Small intestine (tissue), 16 donors: ENCODE results near the gene STK31. TPM values are rescaled to one million over a fixed set of nuclear protein-coding genes. Genes with fewer than 3 reads are reported as not detected.

Experiments
- DNase-seq, 2 donors: peaks; one replicate each; pipeline versions ENCODE4 v3.0.0 to v3.0.0-alpha.2; 2013
- FAIRE-seq: peaks from 2 replicates; lab custom pipeline; 2012; peaks lifted over from hg19 to GRCh38; lab: Jason Lieb, UNC
- H3K27ac ChIP-seq, 3 donors: one replicate each; pipeline ENCODE4 v1.5.1; 2013; ENCODE audit warnings: low read length in 2 of 3, mild to moderate bottlenecking in 2 of 3, control low read depth in 1 of 3, inconsistent platforms in 1 of 3, low read depth in 1 of 3, moderate library complexity in 1 of 3
- H3K27me3 ChIP-seq, 3 donors: one replicate each; pipeline ENCODE4 v1.6.1; 2013; ENCODE audit warnings: low read length in 3 of 3, inconsistent platforms in 1 of 3; ENCODE audit not compliant: control insufficient read depth in 3 of 3, insufficient read depth in 3 of 3
- H3K36me3 ChIP-seq, 3 donors: one replicate each; pipeline ENCODE4 v1.6.1; 2013; ENCODE audit warnings: low read length in 3 of 3, inconsistent platforms in 1 of 3, low read depth in 1 of 3, mild to moderate bottlenecking in 1 of 3, moderate library complexity in 1 of 3; ENCODE audit not compliant: control insufficient read depth in 3 of 3, insufficient read depth in 2 of 3
- H3K4me1 ChIP-seq, 3 donors: one replicate each; pipeline ENCODE4 v1.6.1; 2013; ENCODE audit warnings: low read length in 2 of 3, inconsistent platforms in 1 of 3, low read depth in 1 of 3, mild to moderate bottlenecking in 1 of 3, moderate library complexity in 1 of 3; ENCODE audit not compliant: control insufficient read depth in 3 of 3, insufficient read depth in 2 of 3
- H3K4me3 ChIP-seq, 3 donors: one replicate each; pipeline ENCODE4 v1.5.1; 2013; ENCODE audit warnings: low read length in 3 of 3, control low read depth in 1 of 3, inconsistent platforms in 1 of 3, low read depth in 1 of 3, mild to moderate bottlenecking in 1 of 3, moderate library complexity in 1 of 3
- H3K9me3 ChIP-seq, 2 donors: one replicate each; pipeline ENCODE4 v1.6.1; 2013; ENCODE audit warnings: low read depth in 1 of 2, low read length in 1 of 2; ENCODE audit not compliant: control insufficient read depth in 2 of 2, insufficient read depth in 1 of 2
- WGBS, 3 donors: extraction: QIAGEN DNeasy Blood & Tissue Kit; methylation state at CpG; one replicate each; pipeline ENCODE4 v1.1.7; 2013; 5-methylcytosine and 5-hydroxymethylcytosine counted together
- long read RNA-seq, 10 donors: transcript quantifications; one replicate each; lab custom pipeline, GENCODE V29; 2026
- polyA plus RNA-seq, 4 donors: library from polyadenylated mRNA; stranded (reverse) in 3 of 4; unstranded in 1 of 4; fragments of 200-250 nt in 3 of 4; fragments of 120-200 nt in 1 of 4; gene quantifications; one replicate each; pipeline versions ENCODE4 v1.2.1 to v1.2.3, GENCODE V29; 2013
- donor health status: healthy with polysubstance abuse.
- donor health status: control.
- donor health status: control.
- donor health status: Bipolar disorder and iron deficiency.
- donor health status: healthy.

The STK31 gene, protein sequence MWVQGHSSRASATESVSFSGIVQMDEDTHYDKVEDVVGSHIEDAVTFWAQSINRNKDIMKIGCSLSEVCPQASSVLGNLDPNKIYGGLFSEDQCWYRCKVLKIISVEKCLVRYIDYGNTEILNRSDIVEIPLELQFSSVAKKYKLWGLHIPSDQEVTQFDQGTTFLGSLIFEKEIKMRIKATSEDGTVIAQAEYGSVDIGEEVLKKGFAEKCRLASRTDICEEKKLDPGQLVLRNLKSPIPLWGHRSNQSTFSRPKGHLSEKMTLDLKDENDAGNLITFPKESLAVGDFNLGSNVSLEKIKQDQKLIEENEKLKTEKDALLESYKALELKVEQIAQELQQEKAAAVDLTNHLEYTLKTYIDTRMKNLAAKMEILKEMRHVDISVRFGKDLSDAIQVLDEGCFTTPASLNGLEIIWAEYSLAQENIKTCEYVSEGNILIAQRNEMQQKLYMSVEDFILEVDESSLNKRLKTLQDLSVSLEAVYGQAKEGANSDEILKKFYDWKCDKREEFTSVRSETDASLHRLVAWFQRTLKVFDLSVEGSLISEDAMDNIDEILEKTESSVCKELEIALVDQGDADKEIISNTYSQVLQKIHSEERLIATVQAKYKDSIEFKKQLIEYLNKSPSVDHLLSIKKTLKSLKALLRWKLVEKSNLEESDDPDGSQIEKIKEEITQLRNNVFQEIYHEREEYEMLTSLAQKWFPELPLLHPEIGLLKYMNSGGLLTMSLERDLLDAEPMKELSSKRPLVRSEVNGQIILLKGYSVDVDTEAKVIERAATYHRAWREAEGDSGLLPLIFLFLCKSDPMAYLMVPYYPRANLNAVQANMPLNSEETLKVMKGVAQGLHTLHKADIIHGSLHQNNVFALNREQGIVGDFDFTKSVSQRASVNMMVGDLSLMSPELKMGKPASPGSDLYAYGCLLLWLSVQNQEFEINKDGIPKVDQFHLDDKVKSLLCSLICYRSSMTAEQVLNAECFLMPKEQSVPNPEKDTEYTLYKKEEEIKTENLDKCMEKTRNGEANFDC
- 1 to 10 TPM in 1 of 4 donors, under 1 TPM in 3; 0.24 to 1.4 (median 0.43) TPM for polyA plus RNA-seq
- long read RNA-seq, donor 1: 0 reads
- long read RNA-seq, donor 2: 0 reads
- long read RNA-seq, donor 3: 0 reads
- long read RNA-seq, donor 4: 0 reads
- long read RNA-seq, donor 5: 0 reads
- long read RNA-seq, donor 6: 0 reads
- long read RNA-seq, donor 7: 0 reads
- long read RNA-seq, donor 8: 0 reads
- long read RNA-seq, donor 9: 0 reads
- long read RNA-seq, donor 10: 0 reads

DNA sequence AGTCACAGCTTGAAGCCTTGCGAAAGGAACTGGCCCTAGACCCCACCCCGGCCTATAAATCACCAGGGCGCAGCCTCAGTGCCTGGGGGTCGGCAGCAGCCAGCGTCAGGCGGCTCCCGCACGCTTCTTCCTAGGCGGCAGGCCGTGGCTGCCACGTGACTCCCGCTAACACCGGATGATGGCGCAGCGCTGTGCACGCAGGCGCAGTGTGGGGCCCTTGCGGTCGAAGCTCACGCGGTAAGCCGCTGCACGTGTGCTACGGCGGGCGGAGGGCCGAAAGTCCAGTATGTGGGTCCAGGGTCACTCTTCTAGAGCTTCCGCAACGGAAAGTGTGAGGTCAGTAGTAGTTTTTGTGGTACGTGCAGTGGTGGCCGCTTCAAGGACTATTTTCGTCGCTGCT lies at the start of gene STK31:
Gene STK31 (plus strand): TSS at position 220 of the 400 bp plus-strand sequence. CDS start 67 bp downstream, at position 287.
- 85 to 90% (median 88%) methylated on average over 33 of the region's 33 CpGs for WGBS, 3 donors

DNA sequence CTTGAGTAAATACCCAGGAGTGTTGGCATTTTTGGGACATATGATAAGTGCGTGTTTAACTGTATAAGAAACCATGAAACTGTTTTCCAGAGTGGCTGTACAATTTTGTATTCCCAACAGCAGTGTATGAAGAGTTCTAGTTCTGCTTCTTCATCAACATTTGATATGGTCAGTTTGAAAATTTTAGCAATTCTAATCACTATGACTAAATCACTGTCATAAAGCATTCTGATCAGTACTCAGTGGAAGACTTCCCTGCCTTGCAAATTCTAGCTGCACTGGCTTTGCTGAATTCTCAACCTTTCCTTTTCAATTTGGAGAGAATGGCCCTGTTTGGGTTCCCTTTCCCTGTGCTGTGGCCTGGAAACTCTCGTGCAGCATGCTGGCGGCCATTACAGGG lies 48.6 kb upstream of the STK31 start:
- Histone ChIP-seq H3K4me1 (no peaks in the 10 kb centered on the region), H3K4me3 (no peak overlapping the region), H3K9me3 (peaks cover 0 to 19% of the 10 kb centered on the region in 2 donors), H3K27me3 (no peaks in the 10 kb centered on the region), H3K27ac (no peak overlapping the region), H3K36me3 (no peaks in the 10 kb centered on the region)
- DNase-seq (no peak), FAIRE-seq (no peak)
- WGBS, 3 donors: 81 to 95% (median 89%) methylated on average over 3 of the region's 3 CpGs

More for the DNA sequence above, at the start of gene STK31:
- Histone ChIP-seq H3K9me3 (peaks cover 0 to 23% of the 10 kb centered on the region in 2 donors), H3K36me3 (peaks cover under 1 to 4% (median 2%) of the 10 kb centered on the region in 3 donors), H3K27me3 (no peaks in the 10 kb centered on the region), H3K4me1 (peaks cover 2 to 8% (median 3%) of the 10 kb centered on the region in 3 donors), H3K4me3 (no peak within 1 kb of the TSS), H3K27ac (peak within 1 kb of the TSS in 1 of 3 donors; percentile 78)
- DNase-seq: no peak
- FAIRE-seq: no peak

DNA sequence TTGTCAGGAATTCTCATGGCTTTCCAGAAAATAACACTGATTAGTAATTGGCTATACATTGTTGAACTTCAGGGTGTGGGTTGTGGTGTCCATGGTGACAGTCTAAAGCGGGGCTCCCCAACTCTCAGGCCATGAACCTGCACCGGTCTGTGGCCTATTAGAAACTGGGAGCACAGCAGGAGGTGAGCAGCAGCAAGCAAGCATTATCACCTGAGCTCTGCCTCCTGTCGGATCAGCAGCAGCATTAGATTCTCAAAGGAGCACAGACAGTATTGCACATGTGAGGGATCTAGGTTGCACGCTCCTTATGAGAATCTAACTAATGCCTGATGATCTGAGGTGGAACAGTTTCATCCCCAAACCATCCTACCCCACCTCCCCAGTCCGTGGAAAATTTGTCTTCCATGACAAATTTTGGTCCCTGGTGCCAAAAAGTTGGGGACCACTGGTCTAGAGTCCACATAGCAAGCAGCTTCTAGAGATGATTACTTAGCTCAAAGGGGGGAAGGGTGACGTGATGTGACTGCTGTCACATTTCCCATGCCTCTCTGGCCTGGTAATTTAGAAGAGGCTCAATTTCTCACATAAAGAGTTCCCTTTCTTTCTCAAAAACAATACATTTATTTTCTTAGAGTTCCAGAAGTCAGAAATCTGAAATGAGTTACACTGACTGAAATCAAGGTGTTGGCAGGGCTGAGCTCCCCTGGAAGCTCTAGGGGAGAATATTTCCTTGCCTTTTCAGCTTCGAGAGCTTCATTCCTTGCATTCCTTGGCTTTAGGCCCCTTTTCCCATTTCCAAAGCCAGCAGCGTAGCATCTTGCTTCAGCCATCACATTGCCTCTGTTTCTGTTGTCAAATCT lies 47.7 kb upstream of the STK31 start:
- H3K27ac ChIP-seq: no peak overlapping the region
- H3K9me3 ChIP-seq: peaks cover 0 to 13% of the 10 kb centered on the region in 2 donors
- no peak overlapping the region for H3K4me3 ChIP-seq
- no peaks in the 10 kb centered on the region for H3K27me3 ChIP-seq
- 83 to 91% (median 87%) methylated on average over 8 of the region's 8 CpGs for WGBS, 3 donors
- H3K4me1 ChIP-seq: no peaks in the 10 kb centered on the region
- FAIRE-seq (no peak), DNase-seq (no peak)
- H3K36me3 ChIP-seq: no peaks in the 10 kb centered on the region

DNA sequence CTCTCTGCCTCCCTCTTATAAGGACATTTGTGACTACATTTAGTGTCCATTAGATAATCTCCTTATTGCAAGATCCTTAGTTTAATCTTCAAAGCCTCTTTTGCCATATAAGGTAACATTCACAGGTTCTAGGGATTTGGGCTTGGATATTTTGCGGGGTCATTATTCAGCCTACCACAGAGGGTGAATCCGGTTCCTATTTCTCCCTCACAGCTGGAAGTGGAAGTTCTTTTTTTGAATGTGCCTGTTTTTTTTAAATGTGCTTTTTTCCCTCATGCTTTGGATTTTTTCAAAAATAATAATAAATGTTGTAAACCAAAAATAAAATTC lies 47.1 kb upstream of the STK31 start:
- DNase-seq: no peak
- no peak for FAIRE-seq
- Histone ChIP-seq H3K27ac (no peak overlapping the region), H3K4me3 (no peak overlapping the region), H3K9me3 (peaks cover 0 to 9% of the 10 kb centered on the region in 2 donors), H3K27me3 (no peaks in the 10 kb centered on the region), H3K36me3 (no peaks in the 10 kb centered on the region), H3K4me1 (no peaks in the 10 kb centered on the region)
- WGBS, 3 donors: 91 to 100% (median 92%) methylated on average over 2 of the region's 2 CpGs

DNA sequence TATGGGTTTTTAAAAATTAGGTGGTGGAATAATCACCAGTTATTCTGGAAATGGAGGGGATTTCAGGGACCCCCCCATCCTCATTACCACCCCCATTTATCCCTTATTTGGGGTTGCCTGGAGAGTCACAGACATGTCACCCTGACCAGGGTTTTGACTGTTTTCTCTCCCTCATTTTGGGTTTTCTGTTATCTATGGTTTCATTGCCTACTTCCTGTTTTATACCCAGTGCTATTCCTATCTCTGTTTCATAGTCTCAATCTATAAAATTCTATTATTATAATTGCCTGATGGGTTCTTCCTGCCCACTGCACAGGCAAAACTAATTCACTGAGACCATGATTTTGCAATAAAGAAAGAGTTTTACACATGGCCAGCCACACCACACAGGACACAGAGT lies 45.9 kb upstream of the STK31 start:
- H3K9me3 ChIP-seq: peaks cover 0 to under 1% of the 10 kb centered on the region in 2 donors
- H3K27me3 ChIP-seq: no peaks in the 10 kb centered on the region
- no peaks in the 10 kb centered on the region for H3K4me1 ChIP-seq
- FAIRE-seq: no peak
- H3K4me3 ChIP-seq: no peak overlapping the region
- no peak for DNase-seq
- H3K36me3 ChIP-seq: no peaks in the 10 kb centered on the region
- H3K27ac ChIP-seq: no peak overlapping the region

DNA sequence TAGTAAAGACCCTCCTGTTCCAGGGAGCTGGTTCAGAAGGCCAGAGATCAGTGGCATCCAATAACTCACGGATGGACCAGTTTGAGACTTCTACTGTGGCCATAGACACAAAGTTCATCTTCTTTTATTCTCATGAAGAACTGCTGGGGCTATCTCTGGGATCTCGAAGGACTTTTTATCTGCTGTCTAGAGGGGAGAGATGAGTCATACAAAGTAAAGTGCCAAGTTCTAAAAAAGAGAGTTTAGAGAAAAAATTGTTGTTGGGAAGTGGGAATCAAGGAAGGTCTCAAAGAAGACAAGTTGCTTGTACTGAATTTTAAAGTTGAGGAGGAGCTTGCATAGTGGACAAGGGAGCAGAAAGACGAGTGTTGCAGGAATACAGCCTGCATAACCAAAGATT lies 38.0 kb upstream of the STK31 start:
- FAIRE-seq (no peak), DNase-seq (no peak)
- WGBS, 3 donors: 78 to 87% (median 84%) methylated on average over 3 of the region's 3 CpGs
- no peaks in the 10 kb centered on the region for H3K36me3 ChIP-seq
- H3K9me3 ChIP-seq: no peaks in the 10 kb centered on the region
- no peak overlapping the region for H3K27ac ChIP-seq
- no peaks in the 10 kb centered on the region for H3K27me3 ChIP-seq
- no peaks in the 10 kb centered on the region for H3K4me1 ChIP-seq
- no peak overlapping the region for H3K4me3 ChIP-seq

DNA sequence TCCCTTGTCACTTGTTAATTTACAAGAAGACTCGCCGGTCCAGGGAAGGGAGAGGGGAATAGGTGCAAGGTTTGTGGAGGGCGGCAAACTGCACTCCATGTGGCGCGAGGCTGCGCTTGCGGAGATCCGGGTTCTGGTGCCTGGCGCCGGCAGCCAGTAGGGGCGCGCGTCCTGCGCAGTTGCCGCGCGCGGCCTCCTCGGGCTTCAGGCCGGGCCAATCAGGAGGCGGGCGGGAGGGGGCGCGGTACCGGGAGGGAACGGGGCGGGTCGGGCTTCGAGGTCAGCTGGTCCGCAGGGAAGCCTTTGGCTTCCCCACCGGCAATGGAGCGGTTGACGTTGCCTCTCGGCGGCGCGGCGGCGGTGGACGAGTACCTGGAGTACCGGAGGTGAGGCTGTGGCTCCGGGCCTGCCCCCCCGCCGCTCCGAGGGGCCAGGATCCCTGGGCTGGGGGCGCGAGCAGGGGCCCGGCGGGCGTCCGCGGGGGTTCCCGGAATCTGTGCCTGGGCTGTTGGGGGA lies 30.1 kb upstream of the STK31 start, which contains the start of gene FAM221A:
Gene FAM221A (plus strand): TSS at position 302 of the 516 bp plus-strand sequence. CDS start 20 bp downstream, at position 322.
- FAIRE-seq (no peak), DNase-seq (peak; percentile 90 to 94)
- Histone ChIP-seq H3K4me3 (peak within 1 kb of the TSS; percentile 62 to 89 (median 77)), H3K27me3 (no peaks in the 10 kb centered on the region), H3K36me3 (peaks cover 0 to 7% (median 0%) of the 10 kb centered on the region in 3 donors), H3K27ac (peak within 1 kb of the TSS; percentile 88 to 91 (median 90)), H3K4me1 (no peaks in the 10 kb centered on the region), H3K9me3 (no peaks in the 10 kb centered on the region)
- 0 to 1% (median 1%) methylated on average over 43 to 53 of the region's 53 CpGs for WGBS, 3 donors
